ENCODE results near the gene CGB7.
"Not testable (repeated sequence)": the region's sequence is repeated elsewhere in the genome, so short reads cannot be mapped to it uniquely, and the experiment has no call there.

CGB7 gene

GRCh38 chr19:49039736-49040135 is 17.8 kb downstream of the CGB7 start:
- DNase-seq: not testable (repeated sequence)

- not testable (repeated sequence) for DNase-seq
These were observed 18.8 kb downstream of the CGB7 start for GRCh38 chr19:49038557-49039276.

- not testable (repeated sequence) for DNase-seq
These were observed 19.4 kb downstream of the CGB7 start for GRCh38 chr19:49038111-49038510.

GRCh38 chr19:49036815-49037214 is 20.7 kb downstream of the CGB7 start, which contains the start of gene CGB1:
CGB1 (minus strand) TSS chr19:49036895; CDS start chr19:49036711, 184 bp downstream.
- peak; percentile 93 for DNase-seq

- DNase-seq: peak; percentile 92
These were observed 25.8 kb downstream of the CGB7 start, which contains the start of gene CGB2 for GRCh38 chr19:49031642-49032301. CGB2 (plus strand) TSS chr19:49031890; CDS start chr19:49032096, 206 bp downstream.

- not testable (repeated sequence) for DNase-seq
These were observed 27.2 kb downstream of the CGB7 start for GRCh38 chr19:49030323-49030722.

GRCh38 chr19:49029749-49030148 is 27.8 kb downstream of the CGB7 start:
- DNase-seq: not testable (repeated sequence)

GRCh38 chr19:49028686-49029085 is 28.9 kb downstream of the CGB7 start:
- DNase-seq: not testable (repeated sequence)

GRCh38 chr19:49025599-49025998 is 31.9 kb downstream of the CGB7 start:
- DNase-seq: not testable (repeated sequence)

- DNase-seq: not testable (repeated sequence)
These were observed 32.5 kb downstream of the CGB7 start for GRCh38 chr19:49025088-49025487.

- DNase-seq: not testable (repeated sequence)
These were observed 33.3 kb downstream of the CGB7 start, which contains the start of gene CGB3 for GRCh38 chr19:49024233-49024632. CGB3 (minus strand) TSS chr19:49024333; CDS start chr19:49023971, 362 bp downstream.

- DNase-seq: no peak
These were observed 35.4 kb downstream of the CGB7 start for GRCh38 chr19:49022116-49022515.

GRCh38 chr19:49020931-49021895 is 36.3 kb downstream of the CGB7 start:
- DNase-seq: no peak

- DNase-seq: peak; percentile 48
These were observed 37.2 kb downstream of the CGB7 start for GRCh38 chr19:49020342-49020741.

GRCh38 chr19:49019242-49019932 is 38.2 kb downstream of the CGB7 start:
- DNase-seq: peak; percentile 93

- peak; percentile 40 for DNase-seq
These were observed 38.9 kb downstream of the CGB7 start for GRCh38 chr19:49018388-49019241.

GRCh38 chr19:49017666-49018351 is 39.7 kb downstream of the CGB7 start:
- peak; percentile 82 for DNase-seq

- DNase-seq: no peak
These were observed 40.4 kb downstream of the CGB7 start, which contains the start of gene LHB for GRCh38 chr19:49017041-49017665. LHB (minus strand) TSS chr19:49017091; CDS start chr19:49017081, 10 bp downstream.

- no peak for DNase-seq
These were observed 41.3 kb downstream of the CGB7 start for GRCh38 chr19:49016067-49016839.

All from NCI-H82 (cell line).